Peyer's patch (tissue), 4 donors: Measurements from ENCODE around the gene COBL.

Source experiments
- CTCF ChIP-seq, 6 experiments: fragments of 450-650 bp in 4 of 6; fragments of 200-600 bp in 2 of 6; sonication (generic) in 1 of 6; IDR thresholded peaks; one replicate each; pipeline ENCODE4 v1.5.1; 2017 to 2019; ENCODE audit warnings: antibody characterized with exemption in 6 of 6, mild to moderate bottlenecking in 3 of 6, moderate library complexity in 1 of 6
- POLR2A ChIP-seq, 2 donors: fragments of 450-650 bp; IDR thresholded peaks; one replicate each; pipeline ENCODE4 v1.5.1; 2017; ENCODE audit warnings: antibody characterized with exemption in 2 of 2, mild to moderate bottlenecking in 2 of 2, moderate library complexity in 2 of 2

- TF ChIP-seq CTCF (IDR thresholded peaks at IDR 0.05), result no peak
- no peak for TF ChIP-seq POLR2A (IDR thresholded peaks at IDR 0.05)
These were observed 40.4 kb upstream of the COBL start for GRCh38 chr7:51356849-51357516.
